ENCODE data around the gene SCPEP1.
"Not testable (repeated sequence)": the region's sequence is repeated elsewhere in the genome, so short reads cannot be mapped to it uniquely, and the experiment has no call there.

The SCPEP1 gene

GRCh38 chr17:56965241-56965640 is 12.7 kb upstream of the SCPEP1 start:
- not testable (repeated sequence) for DNase-seq (ENCODE audit: low read depth in 1 of 2, low spot score in 1 of 2)

- DNase-seq (ENCODE audit: low read depth in 1 of 2, low spot score in 1 of 2) = not testable (repeated sequence)
These were observed 12.2 kb upstream of the SCPEP1 start for GRCh38 chr17:56965681-56966080.

GRCh38 chr17:56966338-56966737 is 11.6 kb upstream of the SCPEP1 start:
- DNase-seq (ENCODE audit: low read depth in 1 of 2, low spot score in 1 of 2) = no peak

GRCh38 chr17:56970974-56971373 is 7.0 kb upstream of the SCPEP1 start:
- DNase-seq (ENCODE audit: low read depth in 1 of 2, low spot score in 1 of 2) = no peak

GRCh38 chr17:56972111-56972730 is 5.7 kb upstream of the SCPEP1 start:
- DNase-seq (ENCODE audit: low read depth in 1 of 2, low spot score in 1 of 2) = no peak

GRCh38 chr17:56973520-56973919 is 4.4 kb upstream of the SCPEP1 start:
- no peak for DNase-seq (ENCODE audit: low read depth in 1 of 2, low spot score in 1 of 2)

- DNase-seq (ENCODE audit: low read depth in 1 of 2, low spot score in 1 of 2) = no peak
These were observed 3.9 kb upstream of the SCPEP1 start for GRCh38 chr17:56974055-56974454.

GRCh38 chr17:56975656-56976055 is 2.3 kb upstream of the SCPEP1 start:
- no peak for DNase-seq (ENCODE audit: low read depth in 1 of 2, low spot score in 1 of 2)

- DNase-seq (ENCODE audit: low read depth in 1 of 2, low spot score in 1 of 2) = no peak
These were observed 856 bp upstream of the SCPEP1 start for GRCh38 chr17:56976941-56977608.

- no peak for DNase-seq (ENCODE audit: low read depth in 1 of 2, low spot score in 1 of 2)
These were observed 635 bp downstream of the SCPEP1 start for GRCh38 chr17:56978441-56979090.

GRCh38 chr17:56979091-56979480 is 1.2 kb downstream of the SCPEP1 start:
- no peak for DNase-seq (ENCODE audit: low read depth in 1 of 2, low spot score in 1 of 2)

GRCh38 chr17:56980526-56980925 is 2.6 kb downstream of the SCPEP1 start:
- not testable (repeated sequence) for DNase-seq (ENCODE audit: low read depth in 1 of 2, low spot score in 1 of 2)

- no peak for DNase-seq (ENCODE audit: low read depth in 1 of 2, low spot score in 1 of 2)
These were observed 4.4 kb downstream of the SCPEP1 start for GRCh38 chr17:56982312-56982711.

GRCh38 chr17:56983366-56983765 is 5.4 kb downstream of the SCPEP1 start:
- no peak for DNase-seq (ENCODE audit: low read depth in 1 of 2, low spot score in 1 of 2)

- DNase-seq (ENCODE audit: low read depth in 1 of 2, low spot score in 1 of 2) = no peak
These were observed 7.6 kb downstream of the SCPEP1 start for GRCh38 chr17:56985371-56986162.

GRCh38 chr17:56987283-56987834 is 9.4 kb downstream of the SCPEP1 start:
- no peak for DNase-seq (ENCODE audit: low read depth in 1 of 2, low spot score in 1 of 2)

- DNase-seq (ENCODE audit: low read depth in 1 of 2, low spot score in 1 of 2) = no peak
These were observed 11.1 kb downstream of the SCPEP1 start for GRCh38 chr17:56988901-56989572.

GRCh38 chr17:56992364-56992763 is 14.4 kb downstream of the SCPEP1 start:
- no peak for DNase-seq (ENCODE audit: low read depth in 1 of 2, low spot score in 1 of 2)

GRCh38 chr17:56994009-56994792 is 16.3 kb downstream of the SCPEP1 start:
- DNase-seq (ENCODE audit: low read depth in 1 of 2, low spot score in 1 of 2) = no peak

- DNase-seq (ENCODE audit: low read depth in 1 of 2, low spot score in 1 of 2) = no peak
These were observed 17.8 kb downstream of the SCPEP1 start for GRCh38 chr17:56995766-56996165.
